ENCODE data around the gene DTNBP1.

The DTNBP1 gene

DNA sequence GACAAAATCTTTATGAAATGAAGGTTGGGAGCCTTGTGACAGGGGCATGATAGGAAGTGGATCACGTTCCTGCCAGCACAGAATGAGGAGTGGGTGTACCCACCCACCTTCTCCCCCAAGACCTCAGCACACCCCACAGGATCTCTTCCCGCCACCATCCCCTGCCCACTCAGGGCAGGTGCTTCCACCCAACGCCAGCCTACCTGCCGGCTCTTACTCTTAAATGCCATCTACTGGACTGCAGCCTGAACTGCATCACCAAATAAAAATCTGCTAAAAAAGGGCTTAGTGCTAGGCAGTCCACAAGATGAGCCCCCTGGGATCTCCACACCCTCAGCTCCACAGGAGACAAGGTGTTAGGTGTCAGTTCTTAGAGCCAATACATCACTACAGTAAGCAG is 20.6 kb downstream of the DTNBP1 start:
- H3K36me3 ChIP-seq (ENCODE audit: insufficient read depth, low read depth, low read length): no peaks in the 10 kb centered on the region
- no peaks in the 10 kb centered on the region for H3K9me3 ChIP-seq (ENCODE audit: insufficient read depth, low read depth, low read length)
- H3K4me3 ChIP-seq (ENCODE audit: low read length): no peak overlapping the region
- no peaks in the 10 kb centered on the region for H3K4me1 ChIP-seq (ENCODE audit: insufficient read depth, low read length)
- no peak overlapping the region for H3K9ac ChIP-seq (ENCODE audit: low read depth, low read length)
- no peak overlapping the region for H3K27ac ChIP-seq (ENCODE audit: low read length)
- H3K27me3 ChIP-seq (ENCODE audit: insufficient read depth, low read length): no peaks in the 10 kb centered on the region

DNA sequence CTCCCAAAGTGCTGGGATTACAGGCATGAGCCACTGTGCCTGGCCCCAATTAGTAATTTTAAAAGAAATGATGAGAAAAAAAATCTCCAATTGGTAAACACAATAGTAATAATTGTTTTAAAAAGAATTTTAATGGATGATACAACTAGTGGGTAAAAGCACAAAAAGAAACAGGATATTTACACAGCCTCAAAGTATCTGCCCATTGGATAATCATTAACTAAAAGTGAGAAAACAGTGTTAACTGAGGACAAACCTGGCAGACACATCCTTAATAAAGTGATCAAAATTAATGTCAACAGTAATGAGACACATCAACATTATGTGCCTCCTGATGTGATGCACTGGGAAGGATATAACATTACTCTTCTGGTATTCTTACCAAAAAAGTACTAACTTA is 24.5 kb downstream of the DTNBP1 start:
- Histone ChIP-seq H3K4me3 (ENCODE audit: low read length) (no peak overlapping the region), H3K9me3 (ENCODE audit: insufficient read depth, low read depth, low read length) (no peaks in the 10 kb centered on the region), H3K36me3 (ENCODE audit: insufficient read depth, low read depth, low read length) (no peaks in the 10 kb centered on the region)

DNA sequence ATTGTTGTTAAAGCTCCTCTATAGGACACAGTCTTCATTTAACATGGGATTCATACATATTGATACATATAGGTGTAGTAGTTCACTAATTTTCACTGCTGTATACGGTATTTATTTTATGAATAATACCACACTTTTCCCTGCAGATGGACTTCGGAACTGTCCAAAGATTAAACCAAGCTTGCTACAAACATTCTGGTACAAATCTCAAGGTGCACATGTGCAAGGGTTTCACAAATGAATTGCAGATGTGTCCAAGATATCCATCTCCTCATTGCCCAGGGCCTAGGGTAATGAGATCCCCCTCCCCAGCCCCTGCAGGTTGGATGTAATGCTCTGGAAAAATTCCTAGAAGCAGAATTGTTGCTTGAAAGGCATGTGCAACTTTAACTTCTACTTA is 31.4 kb downstream of the DTNBP1 start:
- H3K27ac ChIP-seq (ENCODE audit: low read length): no peak overlapping the region
- no peaks in the 10 kb centered on the region for H3K9me3 ChIP-seq (ENCODE audit: insufficient read depth, low read depth, low read length)
- no peak overlapping the region for H3K9ac ChIP-seq (ENCODE audit: low read depth, low read length)
- H3K27me3 ChIP-seq (ENCODE audit: insufficient read depth, low read length): no peaks in the 10 kb centered on the region
- H3K4me3 ChIP-seq (ENCODE audit: low read length): no peak overlapping the region
- H3K36me3 ChIP-seq (ENCODE audit: insufficient read depth, low read depth, low read length): no peaks in the 10 kb centered on the region
- H3K4me1 ChIP-seq (ENCODE audit: insufficient read depth, low read length): no peaks in the 10 kb centered on the region

More for the DNA sequence above, 24.5 kb downstream of the DTNBP1 start:
- H3K4me1 ChIP-seq (ENCODE audit: insufficient read depth, low read length): no peaks in the 10 kb centered on the region
- no peak overlapping the region for H3K27ac ChIP-seq (ENCODE audit: low read length)
- H3K9ac ChIP-seq (ENCODE audit: low read depth, low read length): no peak overlapping the region
- no peaks in the 10 kb centered on the region for H3K27me3 ChIP-seq (ENCODE audit: insufficient read depth, low read length)

DNA sequence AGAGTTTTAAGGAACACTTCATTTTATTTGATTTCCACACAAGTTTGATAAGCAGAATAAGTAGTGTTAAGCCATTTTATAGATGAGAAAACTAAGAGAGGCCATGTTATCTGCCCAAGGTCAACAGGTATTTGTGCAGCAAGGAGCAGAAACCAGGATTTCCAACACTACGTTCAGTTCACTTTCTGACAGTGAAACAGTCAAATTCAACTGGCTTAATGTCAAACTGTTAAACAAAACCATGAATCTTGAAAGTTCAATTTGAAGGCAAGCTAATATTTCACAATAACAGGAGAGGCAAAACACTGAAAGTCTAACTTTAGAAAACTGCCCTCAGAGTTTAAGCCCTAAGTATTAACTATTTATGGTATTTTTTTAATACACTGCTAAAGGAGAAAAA is 32.6 kb downstream of the DTNBP1 start:
- Histone ChIP-seq H3K9me3 (ENCODE audit: insufficient read depth, low read depth, low read length) (no peaks in the 10 kb centered on the region), H3K27ac (ENCODE audit: low read length) (no peak overlapping the region), H3K4me1 (ENCODE audit: insufficient read depth, low read length) (no peaks in the 10 kb centered on the region)

DNA sequence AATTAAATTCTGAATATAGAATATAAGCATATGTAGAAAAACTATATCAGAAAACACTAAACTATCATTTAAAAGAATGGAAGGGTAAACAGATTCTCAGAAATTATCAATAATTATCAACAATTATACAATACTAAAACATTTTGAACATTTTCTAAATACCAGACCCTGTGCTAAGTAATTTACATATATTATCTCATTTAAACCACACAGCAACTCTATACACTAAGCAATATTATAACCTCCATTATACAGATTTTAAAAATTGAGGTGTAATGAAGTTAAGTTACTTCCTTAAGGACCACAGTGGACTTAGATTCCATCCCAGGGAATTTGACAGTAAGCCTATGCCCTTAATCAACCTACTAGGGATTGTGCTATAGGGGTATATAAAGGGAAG is 33.3 kb downstream of the DTNBP1 start:
- H3K27me3 ChIP-seq (ENCODE audit: insufficient read depth, low read length): no peaks in the 10 kb centered on the region
- no peak overlapping the region for H3K9ac ChIP-seq (ENCODE audit: low read depth, low read length)
- no peaks in the 10 kb centered on the region for H3K9me3 ChIP-seq (ENCODE audit: insufficient read depth, low read depth, low read length)
- H3K36me3 ChIP-seq (ENCODE audit: insufficient read depth, low read depth, low read length): no peaks in the 10 kb centered on the region; the same call in 1 of the 2 replicates
- no peak overlapping the region for H3K27ac ChIP-seq (ENCODE audit: low read length)
- H3K4me3 ChIP-seq (ENCODE audit: low read length): no peak overlapping the region
- H3K4me1 ChIP-seq (ENCODE audit: insufficient read depth, low read length): no peaks in the 10 kb centered on the region

More for the DNA sequence above, 32.6 kb downstream of the DTNBP1 start:
- no peak overlapping the region for H3K9ac ChIP-seq (ENCODE audit: low read depth, low read length)
- no peak overlapping the region for H3K4me3 ChIP-seq (ENCODE audit: low read length)
- H3K36me3 ChIP-seq (ENCODE audit: insufficient read depth, low read depth, low read length): no peaks in the 10 kb centered on the region; the same call in 1 of the 2 replicates
- H3K27me3 ChIP-seq (ENCODE audit: insufficient read depth, low read length): no peaks in the 10 kb centered on the region

DNA sequence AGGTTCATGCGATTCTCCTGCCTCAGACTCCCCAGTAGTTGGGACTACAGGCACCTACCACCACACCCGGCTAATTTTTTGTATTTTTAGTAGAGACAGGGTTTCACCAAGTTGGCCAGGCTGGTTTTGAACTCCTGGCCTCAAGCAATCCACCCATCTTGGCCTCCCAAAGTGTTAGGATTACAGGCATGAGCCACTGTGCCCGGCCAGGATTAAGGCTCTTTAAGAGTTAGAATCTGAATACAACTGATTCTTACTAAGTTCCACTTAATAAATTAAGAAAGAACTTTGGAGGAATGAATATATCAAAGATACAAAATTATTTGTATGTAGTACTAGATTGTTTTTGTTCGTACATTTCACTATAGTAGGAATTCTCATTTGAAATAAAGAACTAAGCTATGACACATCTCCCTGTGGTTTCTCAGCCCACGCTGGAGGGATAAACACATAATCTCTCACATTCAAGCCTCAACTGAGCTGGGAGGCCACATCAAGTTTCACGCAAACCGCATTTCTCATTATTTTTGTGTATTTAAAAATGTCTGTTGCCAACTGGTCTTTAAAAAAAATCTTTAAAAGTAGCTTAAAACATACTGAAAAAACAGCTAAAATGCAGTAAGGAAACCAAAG is 34.2 kb downstream of the DTNBP1 start:
- Histone ChIP-seq H3K9ac (ENCODE audit: low read depth, low read length) (no peak overlapping the region), H3K27me3 (ENCODE audit: insufficient read depth, low read length) (no peaks in the 10 kb centered on the region), H3K4me3 (ENCODE audit: low read length) (no peak overlapping the region), H3K27ac (ENCODE audit: low read length) (no peak overlapping the region), H3K36me3 (ENCODE audit: insufficient read depth, low read depth, low read length) (no peaks in the 10 kb centered on the region; the same call in 1 of the 2 replicates), H3K4me1 (ENCODE audit: insufficient read depth, low read length) (no peaks in the 10 kb centered on the region), H3K9me3 (ENCODE audit: insufficient read depth, low read depth, low read length) (no peaks in the 10 kb centered on the region)

DNA sequence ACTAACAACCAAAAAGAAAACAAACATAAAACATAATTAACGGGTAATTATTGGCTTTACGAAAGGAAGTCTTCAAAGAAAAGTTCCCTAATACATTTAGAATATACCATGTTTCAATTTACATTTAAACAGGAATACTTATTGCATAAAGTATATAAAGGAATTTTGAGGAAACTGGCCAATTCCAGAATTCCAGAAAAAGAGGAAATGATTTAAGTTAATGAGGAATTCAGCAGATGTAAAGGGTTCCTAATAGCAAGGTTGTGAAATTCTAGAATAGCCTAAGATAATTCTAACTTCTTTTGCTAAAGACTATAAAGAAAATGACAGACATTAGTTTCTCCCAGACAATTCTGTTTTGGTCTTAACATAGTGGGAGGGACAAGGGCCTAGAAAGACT is 35.0 kb downstream of the DTNBP1 start:
- Histone ChIP-seq H3K9me3 (ENCODE audit: insufficient read depth, low read depth, low read length) (no peaks in the 10 kb centered on the region), H3K4me3 (ENCODE audit: low read length) (no peak overlapping the region), H3K4me1 (ENCODE audit: insufficient read depth, low read length) (no peaks in the 10 kb centered on the region), H3K9ac (ENCODE audit: low read depth, low read length) (no peak overlapping the region), H3K36me3 (ENCODE audit: insufficient read depth, low read depth, low read length) (no peaks in the 10 kb centered on the region; the same call in 1 of the 2 replicates), H3K27ac (ENCODE audit: low read length) (no peak overlapping the region), H3K27me3 (ENCODE audit: insufficient read depth, low read length) (no peaks in the 10 kb centered on the region)

GRCh38 chr6:15626878-15627674 is 35.8 kb downstream of the DTNBP1 start:
- H3K27ac ChIP-seq (ENCODE audit: low read length): no peak overlapping the region
- no peak overlapping the region for H3K9ac ChIP-seq (ENCODE audit: low read depth, low read length)
- H3K9me3 ChIP-seq (ENCODE audit: insufficient read depth, low read depth, low read length): no peaks in the 10 kb centered on the region
- no peaks in the 10 kb centered on the region for H3K27me3 ChIP-seq (ENCODE audit: insufficient read depth, low read length)
- no peaks in the 10 kb centered on the region; the same call in 1 of the 2 replicates for H3K36me3 ChIP-seq (ENCODE audit: insufficient read depth, low read depth, low read length)
- no peaks in the 10 kb centered on the region for H3K4me1 ChIP-seq (ENCODE audit: insufficient read depth, low read length)
- H3K4me3 ChIP-seq (ENCODE audit: low read length): no peak overlapping the region

- Histone ChIP-seq H3K4me1 (ENCODE audit: insufficient read depth, low read length) (peaks cover 5% of the 10 kb centered on the region), H3K27ac (ENCODE audit: low read length) (no peak overlapping the region), H3K9me3 (ENCODE audit: insufficient read depth, low read depth, low read length) (no peaks in the 10 kb centered on the region), H3K9ac (ENCODE audit: low read depth, low read length) (no peak overlapping the region), H3K4me3 (ENCODE audit: low read length) (no peak overlapping the region), H3K27me3 (ENCODE audit: insufficient read depth, low read length) (no peaks in the 10 kb centered on the region), H3K36me3 (ENCODE audit: insufficient read depth, low read depth, low read length) (no peaks in the 10 kb centered on the region; the same call in 1 of the 2 replicates)
Measured at GRCh38 chr6:15626160-15626559, 36.7 kb downstream of the DTNBP1 start.

DNA sequence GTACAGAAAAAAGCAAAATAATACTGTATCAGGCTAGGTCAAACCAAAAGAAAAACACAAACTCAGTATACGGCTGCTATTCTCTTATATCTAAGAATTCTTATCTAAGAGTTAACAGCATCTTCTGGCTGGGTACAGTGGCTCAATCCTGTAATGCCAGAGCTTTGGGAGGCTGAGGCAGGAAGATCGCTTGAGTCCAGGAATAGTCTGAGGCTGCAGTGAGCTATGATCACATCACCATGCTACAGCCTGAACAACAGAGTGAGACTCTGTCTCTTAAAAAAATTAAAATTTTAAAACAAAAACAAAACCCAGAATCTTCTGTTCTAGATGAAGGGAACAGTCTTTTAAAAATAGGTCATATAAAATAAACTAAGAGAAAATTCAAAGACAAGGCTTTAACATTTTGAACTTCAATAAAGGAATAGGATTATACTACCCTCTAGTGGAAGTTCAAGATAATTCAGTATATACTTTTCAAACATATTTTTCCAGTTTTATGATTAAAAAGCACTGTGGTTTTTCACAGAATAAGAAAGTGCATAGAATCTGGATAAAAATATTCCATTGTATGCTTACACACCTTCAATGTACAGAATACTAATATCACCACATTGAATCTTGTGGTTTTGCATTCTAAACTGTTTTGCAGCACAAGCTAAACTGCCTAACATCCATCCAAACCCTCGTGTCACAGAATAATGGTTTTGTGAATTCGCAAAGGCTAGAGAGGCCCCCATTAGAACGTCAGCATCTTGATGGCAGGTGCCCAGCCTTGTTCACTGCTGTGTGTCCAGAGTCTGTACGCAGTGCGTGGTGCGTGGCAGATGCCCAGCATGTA is 39.3 kb downstream of the DTNBP1 start:
- Histone ChIP-seq H3K9ac (ENCODE audit: low read depth, low read length) (no peak overlapping the region), H3K27me3 (ENCODE audit: insufficient read depth, low read length) (no peaks in the 10 kb centered on the region), H3K4me1 (ENCODE audit: insufficient read depth, low read length) (peaks cover 6% of the 10 kb centered on the region), H3K9me3 (ENCODE audit: insufficient read depth, low read depth, low read length) (no peaks in the 10 kb centered on the region), H3K4me3 (ENCODE audit: low read length) (no peak overlapping the region), H3K36me3 (ENCODE audit: insufficient read depth, low read depth, low read length) (no peaks in the 10 kb centered on the region; the same call in 1 of the 2 replicates), H3K27ac (ENCODE audit: low read length) (no peak overlapping the region)

DNA sequence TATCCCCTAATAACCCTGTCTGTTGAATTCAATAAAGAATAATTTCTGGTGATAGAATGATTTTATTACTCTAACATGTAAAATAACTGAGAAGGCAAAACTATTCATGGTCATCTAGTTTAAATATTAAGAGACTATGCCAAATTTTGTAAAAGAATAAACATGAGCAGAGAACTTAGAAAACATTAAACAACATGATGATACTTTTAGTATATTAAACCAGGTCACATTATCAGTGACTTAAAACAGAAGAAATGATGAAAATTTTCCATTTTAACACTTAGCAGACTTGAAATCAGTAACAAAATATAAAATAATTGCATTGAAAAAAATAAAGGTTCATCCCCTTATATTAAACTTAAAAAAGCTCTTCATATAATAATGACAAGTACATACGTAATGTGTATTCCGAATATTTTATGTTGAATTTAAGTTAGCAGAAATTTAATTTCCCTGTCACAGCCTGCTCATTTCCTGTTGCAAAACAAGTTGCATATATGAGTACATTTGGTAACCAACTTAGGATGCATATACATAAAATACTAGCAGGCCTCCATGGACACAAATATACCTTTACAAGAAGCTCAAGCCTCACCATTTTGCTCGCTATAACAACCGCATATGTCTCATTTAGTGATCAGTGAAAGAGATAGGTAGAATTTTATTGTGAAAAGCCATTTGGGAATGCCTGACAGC is 40.6 kb downstream of the DTNBP1 start:
- Histone ChIP-seq H3K9me3 (ENCODE audit: insufficient read depth, low read depth, low read length) (no peaks in the 10 kb centered on the region), H3K4me3 (ENCODE audit: low read length) (no peak overlapping the region), H3K4me1 (ENCODE audit: insufficient read depth, low read length) (peaks cover 6% of the 10 kb centered on the region), H3K27me3 (ENCODE audit: insufficient read depth, low read length) (no peaks in the 10 kb centered on the region), H3K27ac (ENCODE audit: low read length) (no peak overlapping the region), H3K36me3 (ENCODE audit: insufficient read depth, low read depth, low read length) (no peaks in the 10 kb centered on the region; the same call in 1 of the 2 replicates), H3K9ac (ENCODE audit: low read depth, low read length) (no peak overlapping the region)

Measured in iPS-20b (cell line).